ENCODE measurements around the gene DCDC2C.

DCDC2C gene

DNA sequence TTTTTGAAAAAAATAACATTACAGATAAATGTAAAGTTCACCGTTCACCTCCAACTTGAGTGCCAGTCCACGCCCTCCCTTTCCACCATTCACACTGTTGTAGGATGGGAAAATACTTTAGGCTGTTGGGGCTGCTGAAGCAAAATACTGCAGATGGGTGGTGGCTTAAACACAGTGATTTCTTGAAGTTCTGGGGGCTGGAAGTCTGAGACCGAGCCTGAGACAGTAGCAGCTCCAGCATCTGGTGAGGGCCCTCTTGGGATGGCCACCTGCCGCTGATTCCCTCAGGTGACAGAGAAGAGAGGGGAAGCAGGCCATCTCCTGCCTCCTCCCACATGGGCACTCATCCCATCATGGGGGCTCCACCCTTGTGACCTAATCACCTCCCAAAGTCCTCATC lies 27.7 kb upstream of the DCDC2C start:
- TF ChIP-seq FOXP2 (optimal IDR thresholded peaks at IDR 0.05; ENCODE audit: borderline replicate concordance, extremely low read depth, extremely low read length, insufficient read depth) (no peak), TAF1 (IDR thresholded peaks at IDR 0.05; ENCODE audit: borderline replicate concordance, insufficient read depth, low read length) (no peak), POLR2AphosphoS5 (IDR thresholded peaks at IDR 0.05; ENCODE audit: low read depth, low read length) (no peak), SIN3A (IDR thresholded peaks at IDR 0.05; ENCODE audit: borderline replicate concordance, insufficient read depth, low read length) (no peak)
- TF ChIP-seq, protein P1, sequence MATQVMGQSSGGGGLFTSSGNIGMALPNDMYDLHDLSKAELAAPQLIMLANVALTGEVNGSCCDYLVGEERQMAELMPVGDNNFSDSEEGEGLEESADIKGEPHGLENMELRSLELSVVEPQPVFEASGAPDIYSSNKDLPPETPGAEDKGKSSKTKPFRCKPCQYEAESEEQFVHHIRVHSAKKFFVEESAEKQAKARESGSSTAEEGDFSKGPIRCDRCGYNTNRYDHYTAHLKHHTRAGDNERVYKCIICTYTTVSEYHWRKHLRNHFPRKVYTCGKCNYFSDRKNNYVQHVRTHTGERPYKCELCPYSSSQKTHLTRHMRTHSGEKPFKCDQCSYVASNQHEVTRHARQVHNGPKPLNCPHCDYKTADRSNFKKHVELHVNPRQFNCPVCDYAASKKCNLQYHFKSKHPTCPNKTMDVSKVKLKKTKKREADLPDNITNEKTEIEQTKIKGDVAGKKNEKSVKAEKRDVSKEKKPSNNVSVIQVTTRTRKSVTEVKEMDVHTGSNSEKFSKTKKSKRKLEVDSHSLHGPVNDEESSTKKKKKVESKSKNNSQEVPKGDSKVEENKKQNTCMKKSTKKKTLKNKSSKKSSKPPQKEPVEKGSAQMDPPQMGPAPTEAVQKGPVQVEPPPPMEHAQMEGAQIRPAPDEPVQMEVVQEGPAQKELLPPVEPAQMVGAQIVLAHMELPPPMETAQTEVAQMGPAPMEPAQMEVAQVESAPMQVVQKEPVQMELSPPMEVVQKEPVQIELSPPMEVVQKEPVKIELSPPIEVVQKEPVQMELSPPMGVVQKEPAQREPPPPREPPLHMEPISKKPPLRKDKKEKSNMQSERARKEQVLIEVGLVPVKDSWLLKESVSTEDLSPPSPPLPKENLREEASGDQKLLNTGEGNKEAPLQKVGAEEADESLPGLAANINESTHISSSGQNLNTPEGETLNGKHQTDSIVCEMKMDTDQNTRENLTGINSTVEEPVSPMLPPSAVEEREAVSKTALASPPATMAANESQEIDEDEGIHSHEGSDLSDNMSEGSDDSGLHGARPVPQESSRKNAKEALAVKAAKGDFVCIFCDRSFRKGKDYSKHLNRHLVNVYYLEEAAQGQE (IDR thresholded peaks at IDR 0.05; ENCODE audit: insufficient read depth in 1 of 2, low read depth in 2 of 2, low read length in 2 of 2), result no peak

DNA sequence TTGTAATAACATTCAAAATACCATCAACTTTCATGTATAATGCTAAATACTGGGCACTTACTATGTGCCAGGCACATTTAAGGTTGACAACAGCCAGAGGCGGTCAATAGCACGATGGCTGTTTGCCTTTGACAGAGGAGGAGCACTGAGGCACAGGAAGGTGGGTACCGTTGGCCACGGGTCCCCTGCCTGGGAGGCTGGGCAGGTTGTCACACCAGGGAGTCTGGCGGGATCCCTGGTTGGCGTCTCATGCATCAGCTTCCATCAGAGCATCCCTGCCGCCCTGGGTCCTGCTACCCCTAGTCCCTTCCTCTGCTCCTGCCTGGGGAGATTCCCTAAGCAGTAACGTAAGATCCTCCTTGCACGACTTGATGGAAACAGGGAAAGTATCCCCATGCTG lies 25.9 kb upstream of the DCDC2C start:
- TF ChIP-seq TAF1 (IDR thresholded peaks at IDR 0.05; ENCODE audit: borderline replicate concordance, insufficient read depth, low read length) (no peak), SIN3A (IDR thresholded peaks at IDR 0.05; ENCODE audit: borderline replicate concordance, insufficient read depth, low read length) (no peak)

DNA sequence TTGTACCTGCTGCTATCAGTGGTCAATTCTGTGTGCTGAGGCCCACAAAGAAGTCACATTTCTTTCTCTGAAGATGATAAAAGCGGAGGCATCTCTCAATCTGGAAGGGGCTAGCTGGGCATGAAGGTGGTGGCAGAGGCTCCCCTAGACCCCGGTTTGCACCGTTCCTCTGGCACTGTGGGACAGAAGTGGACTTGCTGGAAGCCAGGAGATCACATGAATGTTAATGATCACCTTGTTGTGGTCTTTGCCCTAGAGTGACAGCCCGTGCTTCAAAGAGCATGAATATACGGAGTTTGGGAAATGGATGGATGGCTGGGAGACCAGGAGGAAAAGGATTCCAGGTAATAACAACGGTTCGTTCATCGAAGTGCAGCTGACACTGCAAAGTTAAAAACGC lies 25.2 kb upstream of the DCDC2C start:
- TF ChIP-seq, protein P1 (IDR thresholded peaks at IDR 0.05; ENCODE audit: insufficient read depth in 1 of 2, low read depth in 2 of 2, low read length in 2 of 2), result no peak
- TF ChIP-seq SIN3A (IDR thresholded peaks at IDR 0.05; ENCODE audit: borderline replicate concordance, insufficient read depth, low read length) (no peak), POLR2AphosphoS5 (IDR thresholded peaks at IDR 0.05; ENCODE audit: low read depth, low read length) (no peak), FOXP2 (optimal IDR thresholded peaks at IDR 0.05; ENCODE audit: borderline replicate concordance, extremely low read depth, extremely low read length, insufficient read depth) (no peak), TAF1 (IDR thresholded peaks at IDR 0.05; ENCODE audit: borderline replicate concordance, insufficient read depth, low read length) (no peak)

DNA sequence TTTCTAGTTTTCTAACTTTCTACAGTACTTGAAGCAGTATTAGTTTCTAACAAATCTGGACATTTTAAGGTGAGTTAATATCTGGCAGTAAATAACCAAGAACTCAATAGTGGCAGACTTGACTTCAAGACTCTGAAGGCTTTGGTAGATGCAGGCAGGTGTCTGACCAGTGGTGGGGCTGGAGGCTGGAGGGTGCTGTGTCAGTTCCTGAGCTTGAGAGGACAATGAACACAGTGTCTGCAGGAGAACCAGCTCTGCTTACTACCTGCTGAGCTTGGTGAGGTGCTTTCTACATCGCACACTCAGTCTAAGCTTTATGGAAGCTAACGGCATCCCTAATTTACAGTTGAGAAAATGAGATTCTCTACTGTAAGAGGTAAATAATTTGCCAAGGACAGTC lies 24.2 kb upstream of the DCDC2C start:
- no peak for TF ChIP-seq FOXP2 (optimal IDR thresholded peaks at IDR 0.05; ENCODE audit: borderline replicate concordance, extremely low read depth, extremely low read length, insufficient read depth)
- no peak for TF ChIP-seq TAF1 (IDR thresholded peaks at IDR 0.05; ENCODE audit: borderline replicate concordance, insufficient read depth, low read length)
- no peak for TF ChIP-seq POLR2AphosphoS5 (IDR thresholded peaks at IDR 0.05; ENCODE audit: low read depth, low read length)
- TF ChIP-seq SIN3A (IDR thresholded peaks at IDR 0.05; ENCODE audit: borderline replicate concordance, insufficient read depth, low read length), result no peak
- TF ChIP-seq, protein P1 (IDR thresholded peaks at IDR 0.05; ENCODE audit: insufficient read depth in 1 of 2, low read depth in 2 of 2, low read length in 2 of 2), result no peak

DNA sequence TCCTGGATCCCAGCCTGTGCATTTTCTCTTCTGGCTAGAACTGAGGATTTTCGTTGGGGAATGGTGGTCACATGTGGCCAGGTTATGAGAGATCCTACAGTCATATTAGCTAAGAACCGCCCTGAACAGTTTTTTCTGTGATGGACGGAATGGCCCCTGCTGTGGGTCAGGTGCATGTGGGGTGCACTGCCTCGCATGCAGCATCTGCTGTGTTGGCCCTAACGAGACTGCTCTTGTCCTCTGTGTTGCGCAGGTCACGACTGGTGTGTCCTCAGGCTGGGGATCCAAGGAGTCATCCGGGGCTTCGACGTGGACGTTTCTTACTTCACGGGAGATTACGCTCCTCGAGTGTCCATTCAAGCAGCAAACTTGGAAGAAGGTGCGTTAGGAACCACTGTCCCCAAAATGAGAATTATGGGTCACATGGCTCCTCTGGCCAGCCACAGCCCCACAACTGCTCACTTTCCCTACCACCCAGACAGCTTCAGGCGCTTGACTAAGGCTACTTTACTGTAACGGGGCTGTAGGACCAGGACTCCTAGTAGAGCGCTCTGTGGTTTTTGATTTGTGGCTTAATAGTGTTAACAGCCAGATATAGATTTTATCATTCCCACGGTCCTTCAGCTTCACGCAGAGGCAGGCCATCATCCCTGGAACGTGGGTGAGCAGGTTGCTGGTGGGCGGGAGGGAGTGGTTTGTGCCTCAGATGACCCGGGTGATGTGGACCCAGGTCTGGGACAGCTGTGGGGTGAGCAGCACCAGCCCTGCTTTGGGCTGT lies 23.6 kb upstream of the DCDC2C start:
- TF ChIP-seq FOXP2 (optimal IDR thresholded peaks at IDR 0.05; ENCODE audit: borderline replicate concordance, extremely low read depth, extremely low read length, insufficient read depth) (no peak), SIN3A (IDR thresholded peaks at IDR 0.05; ENCODE audit: borderline replicate concordance, insufficient read depth, low read length) (no peak)

DNA sequence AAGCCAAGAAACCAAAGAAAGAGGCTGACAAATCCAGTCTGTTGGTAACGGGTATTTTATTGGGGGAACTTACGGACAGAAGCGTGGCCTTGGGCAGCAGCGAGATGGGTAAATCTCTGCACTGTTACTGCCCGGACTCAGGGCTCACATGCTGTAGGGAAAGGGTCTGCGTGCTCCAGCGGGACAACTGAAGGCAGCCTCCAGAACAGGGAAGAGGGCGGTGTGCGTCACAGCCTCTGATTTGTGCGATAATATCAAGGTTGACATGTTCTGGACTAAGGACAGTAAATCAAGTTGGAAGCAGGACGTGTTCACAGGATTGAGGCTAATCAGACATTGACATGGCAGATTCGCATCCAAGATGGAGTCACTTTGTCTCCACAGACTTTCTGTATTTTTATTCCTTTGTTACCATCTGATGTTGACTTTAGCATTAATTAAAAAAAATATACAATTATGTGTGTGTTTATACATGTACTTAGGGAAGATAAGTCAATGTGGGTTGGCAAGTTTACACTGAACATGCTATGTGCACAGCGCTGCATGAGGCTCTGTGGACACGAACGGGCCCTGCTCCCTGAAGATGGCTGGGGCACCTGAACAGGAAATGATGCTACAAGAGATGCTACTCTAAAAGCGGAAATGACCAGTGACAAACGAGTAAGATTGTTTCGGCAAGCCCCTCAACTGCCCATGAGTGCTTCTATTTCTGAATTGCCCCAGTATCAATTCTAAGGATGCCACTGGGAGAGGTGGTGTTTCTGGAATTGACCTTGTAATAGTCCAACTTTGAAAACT lies 22.6 kb upstream of the DCDC2C start:
- TF ChIP-seq POLR2AphosphoS5 (IDR thresholded peaks at IDR 0.05; ENCODE audit: low read depth, low read length) (no peak), TAF1 (IDR thresholded peaks at IDR 0.05; ENCODE audit: borderline replicate concordance, insufficient read depth, low read length) (no peak), FOXP2 (optimal IDR thresholded peaks at IDR 0.05; ENCODE audit: borderline replicate concordance, extremely low read depth, extremely low read length, insufficient read depth) (no peak), SIN3A (IDR thresholded peaks at IDR 0.05; ENCODE audit: borderline replicate concordance, insufficient read depth, low read length) (no peak)
- TF ChIP-seq, protein P1 (IDR thresholded peaks at IDR 0.05; ENCODE audit: insufficient read depth in 1 of 2, low read depth in 2 of 2, low read length in 2 of 2), result no peak

Measured in PFSK-1 (cell line).